ENCODE results near the gene TMEM201.

Gene TMEM201

GRCh38 chr1:9602794-9603167 is 14.1 kb downstream of the TMEM201 start:
- peaks cover 60% of the 10 kb centered on the region for H3K36me3 ChIP-seq (ENCODE audit: insufficient read depth, low read length)
- 93% methylated on average over 9 of the region's 9 CpGs for WGBS

GRCh38 chr1:9603307-9603706 is 14.6 kb downstream of the TMEM201 start:
- Histone ChIP-seq H3K36me3 (ENCODE audit: insufficient read depth, low read length) (peaks cover 54% of the 10 kb centered on the region), H3K9ac (ENCODE audit: low read depth, low read length) (no peak overlapping the region), H3K4me1 (ENCODE audit: insufficient read depth, low read length) (no peaks in the 10 kb centered on the region), H3K9me3 (ENCODE audit: insufficient read depth, low read depth, low read length) (no peaks in the 10 kb centered on the region), H3K4me3 (ENCODE audit: low read length) (no peak overlapping the region), H3K27me3 (ENCODE audit: insufficient read depth, low read length) (no peaks in the 10 kb centered on the region), H3K27ac (ENCODE audit: low read depth, low read length) (no peak overlapping the region)
- whole genome bisulfite sequencing: 93% methylated on average over 14 of the region's 14 CpGs

More at GRCh38 chr1:9602794-9603167, 14.1 kb downstream of the TMEM201 start:
- H3K27me3 ChIP-seq (ENCODE audit: insufficient read depth, low read length): no peaks in the 10 kb centered on the region
- H3K27ac ChIP-seq (ENCODE audit: low read depth, low read length): no peak overlapping the region
- H3K4me1 ChIP-seq (ENCODE audit: insufficient read depth, low read length): no peaks in the 10 kb centered on the region
- no peak overlapping the region for H3K9ac ChIP-seq (ENCODE audit: low read depth, low read length)
- H3K9me3 ChIP-seq (ENCODE audit: insufficient read depth, low read depth, low read length): no peaks in the 10 kb centered on the region
- H3K4me3 ChIP-seq (ENCODE audit: low read length): no peak overlapping the region

- H3K4me3 ChIP-seq (ENCODE audit: low read length): no peak overlapping the region
- H3K27ac ChIP-seq (ENCODE audit: low read depth, low read length): no peak overlapping the region
- H3K27me3 ChIP-seq (ENCODE audit: insufficient read depth, low read length): no peaks in the 10 kb centered on the region
- peaks cover 50% of the 10 kb centered on the region for H3K36me3 ChIP-seq (ENCODE audit: insufficient read depth, low read length)
- H3K9ac ChIP-seq (ENCODE audit: low read depth, low read length): no peak overlapping the region
- no peaks in the 10 kb centered on the region for H3K4me1 ChIP-seq (ENCODE audit: insufficient read depth, low read length)
- H3K9me3 ChIP-seq (ENCODE audit: insufficient read depth, low read depth, low read length): no peaks in the 10 kb centered on the region
- 94% methylated on average over 41 of the region's 42 CpGs for WGBS
Measured at GRCh38 chr1:9603766-9604753, 15.3 kb downstream of the TMEM201 start.

GRCh38 chr1:9604836-9605235 is 16.1 kb downstream of the TMEM201 start:
- Histone ChIP-seq H3K9me3 (ENCODE audit: insufficient read depth, low read depth, low read length) (no peaks in the 10 kb centered on the region), H3K36me3 (ENCODE audit: insufficient read depth, low read length) (peaks cover 56% of the 10 kb centered on the region), H3K9ac (ENCODE audit: low read depth, low read length) (no peak overlapping the region; the same call in 1 of the 2 replicates), H3K27ac (ENCODE audit: low read depth, low read length) (no peak overlapping the region), H3K4me3 (ENCODE audit: low read length) (no peak overlapping the region), H3K27me3 (ENCODE audit: insufficient read depth, low read length) (no peaks in the 10 kb centered on the region), H3K4me1 (ENCODE audit: insufficient read depth, low read length) (no peaks in the 10 kb centered on the region)
- 95% methylated on average over 15 of the region's 15 CpGs for WGBS

GRCh38 chr1:9605946-9606455 is 17.3 kb downstream of the TMEM201 start:
- WGBS: 95% methylated on average over 13 of the region's 14 CpGs
- Histone ChIP-seq H3K9me3 (ENCODE audit: insufficient read depth, low read depth, low read length) (no peaks in the 10 kb centered on the region), H3K27me3 (ENCODE audit: insufficient read depth, low read length) (no peaks in the 10 kb centered on the region), H3K9ac (ENCODE audit: low read depth, low read length) (no peak overlapping the region), H3K36me3 (ENCODE audit: insufficient read depth, low read length) (peaks cover 53% of the 10 kb centered on the region), H3K4me1 (ENCODE audit: insufficient read depth, low read length) (no peaks in the 10 kb centered on the region), H3K27ac (ENCODE audit: low read depth, low read length) (no peak overlapping the region), H3K4me3 (ENCODE audit: low read length) (no peak overlapping the region)

GRCh38 chr1:9606458-9606857 is 17.7 kb downstream of the TMEM201 start:
- H3K27ac ChIP-seq (ENCODE audit: low read depth, low read length): no peak overlapping the region
- WGBS: 95% methylated on average over 21 of the region's 21 CpGs
- no peak overlapping the region for H3K9ac ChIP-seq (ENCODE audit: low read depth, low read length)
- peaks cover 53% of the 10 kb centered on the region for H3K36me3 ChIP-seq (ENCODE audit: insufficient read depth, low read length)
- H3K9me3 ChIP-seq (ENCODE audit: insufficient read depth, low read depth, low read length): no peaks in the 10 kb centered on the region
- H3K4me1 ChIP-seq (ENCODE audit: insufficient read depth, low read length): no peaks in the 10 kb centered on the region
- H3K27me3 ChIP-seq (ENCODE audit: insufficient read depth, low read length): no peaks in the 10 kb centered on the region
- H3K4me3 ChIP-seq (ENCODE audit: low read length): no peak overlapping the region

GRCh38 chr1:9606948-9607347 is 18.2 kb downstream of the TMEM201 start:
- Histone ChIP-seq H3K27me3 (ENCODE audit: insufficient read depth, low read length) (no peaks in the 10 kb centered on the region), H3K27ac (ENCODE audit: low read depth, low read length) (no peak overlapping the region), H3K9me3 (ENCODE audit: insufficient read depth, low read depth, low read length) (no peaks in the 10 kb centered on the region), H3K4me1 (ENCODE audit: insufficient read depth, low read length) (no peaks in the 10 kb centered on the region), H3K9ac (ENCODE audit: low read depth, low read length) (no peak overlapping the region), H3K36me3 (ENCODE audit: insufficient read depth, low read length) (peaks cover 53% of the 10 kb centered on the region), H3K4me3 (ENCODE audit: low read length) (no peak overlapping the region)
- WGBS: 96% methylated on average over 10 of the region's 10 CpGs

GRCh38 chr1:9607352-9607751 is 18.6 kb downstream of the TMEM201 start:
- WGBS: 94% methylated on average over 19 of the region's 19 CpGs
- Histone ChIP-seq H3K27me3 (ENCODE audit: insufficient read depth, low read length) (no peaks in the 10 kb centered on the region), H3K9ac (ENCODE audit: low read depth, low read length) (no peak overlapping the region), H3K4me1 (ENCODE audit: insufficient read depth, low read length) (no peaks in the 10 kb centered on the region), H3K4me3 (ENCODE audit: low read length) (no peak overlapping the region), H3K27ac (ENCODE audit: low read depth, low read length) (no peak overlapping the region), H3K9me3 (ENCODE audit: insufficient read depth, low read depth, low read length) (no peaks in the 10 kb centered on the region), H3K36me3 (ENCODE audit: insufficient read depth, low read length) (peaks cover 54% of the 10 kb centered on the region)

- no peaks in the 10 kb centered on the region for H3K27me3 ChIP-seq (ENCODE audit: insufficient read depth, low read length)
- WGBS: 96% methylated on average over 5 of the region's 5 CpGs
- H3K9ac ChIP-seq (ENCODE audit: low read depth, low read length): no peak overlapping the region
- no peaks in the 10 kb centered on the region for H3K4me1 ChIP-seq (ENCODE audit: insufficient read depth, low read length)
- no peak overlapping the region for H3K27ac ChIP-seq (ENCODE audit: low read depth, low read length)
- H3K36me3 ChIP-seq (ENCODE audit: insufficient read depth, low read length): peaks cover 45% of the 10 kb centered on the region
- no peaks in the 10 kb centered on the region for H3K9me3 ChIP-seq (ENCODE audit: insufficient read depth, low read depth, low read length)
- H3K4me3 ChIP-seq (ENCODE audit: low read length): no peak overlapping the region
Measured at GRCh38 chr1:9609998-9610397, 21.3 kb downstream of the TMEM201 start.

GRCh38 chr1:9610548-9610947 is 21.8 kb downstream of the TMEM201 start:
- WGBS: 92% methylated on average over 25 of the region's 25 CpGs
- Histone ChIP-seq H3K9me3 (ENCODE audit: insufficient read depth, low read depth, low read length) (no peaks in the 10 kb centered on the region), H3K36me3 (ENCODE audit: insufficient read depth, low read length) (peaks cover 45% of the 10 kb centered on the region), H3K4me1 (ENCODE audit: insufficient read depth, low read length) (no peaks in the 10 kb centered on the region), H3K9ac (ENCODE audit: low read depth, low read length) (no peak overlapping the region), H3K27me3 (ENCODE audit: insufficient read depth, low read length) (no peaks in the 10 kb centered on the region), H3K27ac (ENCODE audit: low read depth, low read length) (no peak overlapping the region), H3K4me3 (ENCODE audit: low read length) (no peak overlapping the region)

- Histone ChIP-seq H3K36me3 (ENCODE audit: insufficient read depth, low read length) (peaks cover 45% of the 10 kb centered on the region), H3K9ac (ENCODE audit: low read depth, low read length) (no peak overlapping the region), H3K4me1 (ENCODE audit: insufficient read depth, low read length) (no peaks in the 10 kb centered on the region), H3K27me3 (ENCODE audit: insufficient read depth, low read length) (no peaks in the 10 kb centered on the region), H3K4me3 (ENCODE audit: low read length) (no peak overlapping the region), H3K9me3 (ENCODE audit: insufficient read depth, low read depth, low read length) (no peaks in the 10 kb centered on the region), H3K27ac (ENCODE audit: low read depth, low read length) (no peak overlapping the region)
- WGBS: 89% methylated on average over 13 of the region's 13 CpGs
Measured at GRCh38 chr1:9611716-9612115, 23.0 kb downstream of the TMEM201 start.
